Keratinocyte (primary cell): ENCODE measurements around the gene ALDH1L1. TPM values are rescaled to one million over a fixed set of nuclear protein-coding genes. Genes with fewer than 3 reads are reported as not detected.

ENCODE experiments used
- DNase-seq: peaks from one replicate; pipeline ENCODE4 v3.0.0-alpha.2; 2011; ENCODE audit warnings: low read depth, missing footprints, low spot score
- FAIRE-seq: peaks from 2 replicates; lab custom pipeline; 2011; peaks lifted over from hg19 to GRCh38; lab: Jason Lieb, UNC
- H2AFZ ChIP-seq: 2 replicates; pipeline ENCODE4 v1.6.0; 2012; ENCODE audit warnings: low read length, control low read depth, inconsistent platforms; ENCODE audit not compliant: control insufficient read depth
- H3K27ac ChIP-seq: 2 replicates; pipeline ENCODE4 v1.5.1; 2011; ENCODE audit warnings: low read length; ENCODE audit not compliant: control insufficient read depth, insufficient read depth
- H3K27me3 ChIP-seq: 3 replicates; pipeline ENCODE4 v1.6.0; 2011; ENCODE audit warnings: low read length; ENCODE audit not compliant: control insufficient read depth, insufficient read depth; ENCODE audit errors: extremely low read depth
- H3K36me3 ChIP-seq, 2 experiments: 2 replicates in 1 of 2; 3 replicates in 1 of 2; pipeline ENCODE4 v1.5.1; 2011; ENCODE audit warnings: low read length in 2 of 2, mild to moderate bottlenecking in 1 of 2; ENCODE audit not compliant: control insufficient read depth in 2 of 2, insufficient read depth in 2 of 2; ENCODE audit errors: extremely low read depth in 1 of 2
- H3K4me1 ChIP-seq: 3 replicates; pipeline ENCODE4 v1.5.1; 2011; ENCODE audit warnings: low read length; ENCODE audit not compliant: control insufficient read depth, insufficient read depth; ENCODE audit errors: extremely low read depth
- H3K4me2 ChIP-seq: 3 replicates; pipeline ENCODE4 v1.6.0; 2011; ENCODE audit warnings: low read depth, low read length; ENCODE audit not compliant: control insufficient read depth, insufficient read depth; ENCODE audit errors: extremely low read depth
- H3K4me3 ChIP-seq, 3 experiments: fragments of 200-600 bp in 1 of 3; sonication (generic) in 1 of 3; 2 replicates in 2 of 3; 3 replicates in 1 of 3; pipeline ENCODE4 v1.5.1; 2011 to 2016; ENCODE audit warnings: low read length in 3 of 3, mild to moderate bottlenecking in 3 of 3, control low read depth in 2 of 3, inconsistent platforms in 1 of 3, low read depth in 1 of 3, mixed read lengths in 1 of 3, mixed run types in 1 of 3, moderate library complexity in 1 of 3; ENCODE audit not compliant: control insufficient read depth in 2 of 3, insufficient read depth in 2 of 3; ENCODE audit errors: extremely low read depth in 1 of 3
- H3K79me2 ChIP-seq: 2 replicates; pipeline ENCODE4 v1.6.0; 2012; ENCODE audit warnings: low read length; ENCODE audit not compliant: control insufficient read depth, insufficient read depth
- H3K9ac ChIP-seq: 3 replicates; pipeline ENCODE4 v1.6.0; 2011; ENCODE audit warnings: low read length; ENCODE audit not compliant: control insufficient read depth, insufficient read depth; ENCODE audit errors: extremely low read depth
- H3K9me1 ChIP-seq: 3 replicates; pipeline ENCODE4 v1.6.0; 2011; ENCODE audit warnings: low read length; ENCODE audit not compliant: control insufficient read depth, insufficient read depth; ENCODE audit errors: extremely low read depth
- H3K9me3 ChIP-seq: 2 replicates; pipeline ENCODE4 v1.5.1; 2012; ENCODE audit warnings: low read depth, low read length; ENCODE audit not compliant: control insufficient read depth
- H4K20me1 ChIP-seq: 3 replicates; pipeline ENCODE4 v1.6.0; 2011; ENCODE audit warnings: low read length; ENCODE audit not compliant: control insufficient read depth, insufficient read depth; ENCODE audit errors: extremely low read depth
- EZH2 ChIP-seq: IDR thresholded peaks from one replicate; pipeline ENCODE4 v1.6.1; 2012; ENCODE audit warnings: inconsistent platforms, mild to moderate bottlenecking, low read length, moderate library complexity
- dilution Hi-C: fragments of 300-500 bp; cut with MboI; formaldehyde crosslinking; loops from one replicate; pipeline ENCODE4 v1.7.0; 2020; ENCODE audit warnings: low sequenced_read_pairs; ENCODE audit not compliant: extremely low pct_ligation_motif_present
- polyA plus RNA-seq, 5 experiments: library from polyadenylated mRNA; depleted of rRNA in 3 of 5; stranded (reverse) in 3 of 5; stranded (forward) in 1 of 5; unstranded in 1 of 5; fragments of >200 nt; gene quantifications; 1 replicate in 1 of 5; 2 replicates in 3 of 5; 3 replicates in 1 of 5; pipeline versions ENCODE4 v1.2.1 to v1.2.3, GENCODE V29; 2011 to 2012; ENCODE audit warnings: missing spikeins in 2 of 5, low read depth in 1 of 5, low replicate concordance in 1 of 5
- TF ChIP-seq, protein P1 (sequence below), 3 experiments: IDR thresholded peaks in 1 of 3; conservative IDR thresholded peaks in 1 of 3; optimal IDR thresholded peaks in 1 of 3; 2 replicates in 2 of 3; 3 replicates in 1 of 3; pipeline versions ENCODE3 to v1.5.1; 2011; ENCODE audit warnings: low read length in 3 of 3, mild to moderate bottlenecking in 3 of 3, moderate library complexity in 2 of 3, control low read depth in 1 of 3, inconsistent platforms in 1 of 3; ENCODE audit not compliant: insufficient read depth in 2 of 3; ENCODE audit errors: extremely low read depth in 1 of 3

ALDH1L1 gene
- polyA plus RNA-seq, 1 donor (not counting 4 experiments of a cell fraction or from before 2014, with no cell fraction given): 0.35 TPM

DNA sequence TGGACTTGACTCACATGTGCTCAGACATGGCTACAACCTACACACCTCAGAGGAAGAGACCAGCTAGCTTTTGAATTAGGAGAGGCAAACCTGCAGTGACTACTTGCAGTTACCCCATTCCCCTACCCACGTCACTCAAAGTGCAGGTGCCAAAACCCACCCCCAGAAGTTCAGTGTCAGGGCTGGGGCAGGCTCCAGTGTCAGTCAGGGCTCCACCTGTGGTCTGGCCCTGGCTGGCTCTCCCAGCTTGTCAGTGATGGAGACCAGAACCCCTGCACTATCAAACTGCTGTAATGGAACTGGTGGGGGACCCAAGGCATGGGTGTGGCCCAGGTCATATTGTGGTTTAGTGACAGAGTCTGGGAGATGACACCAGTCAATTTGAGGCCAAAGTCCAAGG, 63.9 kb downstream of the ALDH1L1 start:
- FAIRE-seq (no peak), DNase-seq (no peak)
- Histone ChIP-seq H3K9me1 (no peaks in the 10 kb centered on the region), H3K4me3 (no peak overlapping the region), H4K20me1 (no peaks in the 10 kb centered on the region), H3K4me1 (no peaks in the 10 kb centered on the region), H3K27ac (no peak overlapping the region), H2AFZ (no peak overlapping the region), H3K4me2 (no peak overlapping the region), H3K27me3 (peaks cover 1% of the 10 kb centered on the region), H3K79me2 (no peaks in the 10 kb centered on the region), H3K9ac (no peak overlapping the region), H3K36me3 (no peaks in the 10 kb centered on the region), H3K9me3 (no peaks in the 10 kb centered on the region)
- dilution Hi-C loops: no loop called here
- TF ChIP-seq, protein P1, sequence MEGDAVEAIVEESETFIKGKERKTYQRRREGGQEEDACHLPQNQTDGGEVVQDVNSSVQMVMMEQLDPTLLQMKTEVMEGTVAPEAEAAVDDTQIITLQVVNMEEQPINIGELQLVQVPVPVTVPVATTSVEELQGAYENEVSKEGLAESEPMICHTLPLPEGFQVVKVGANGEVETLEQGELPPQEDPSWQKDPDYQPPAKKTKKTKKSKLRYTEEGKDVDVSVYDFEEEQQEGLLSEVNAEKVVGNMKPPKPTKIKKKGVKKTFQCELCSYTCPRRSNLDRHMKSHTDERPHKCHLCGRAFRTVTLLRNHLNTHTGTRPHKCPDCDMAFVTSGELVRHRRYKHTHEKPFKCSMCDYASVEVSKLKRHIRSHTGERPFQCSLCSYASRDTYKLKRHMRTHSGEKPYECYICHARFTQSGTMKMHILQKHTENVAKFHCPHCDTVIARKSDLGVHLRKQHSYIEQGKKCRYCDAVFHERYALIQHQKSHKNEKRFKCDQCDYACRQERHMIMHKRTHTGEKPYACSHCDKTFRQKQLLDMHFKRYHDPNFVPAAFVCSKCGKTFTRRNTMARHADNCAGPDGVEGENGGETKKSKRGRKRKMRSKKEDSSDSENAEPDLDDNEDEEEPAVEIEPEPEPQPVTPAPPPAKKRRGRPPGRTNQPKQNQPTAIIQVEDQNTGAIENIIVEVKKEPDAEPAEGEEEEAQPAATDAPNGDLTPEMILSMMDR (optimal IDR thresholded peaks at IDR 0.05 in 1 of 3, IDR thresholded peaks at IDR 0.05 in 1 of 3, conservative IDR thresholded peaks at IDR 0.05 in 1 of 3; ENCODE audit: extremely low read depth in 1 of 3, insufficient read depth in 2 of 3, low read length in 3 of 3): no peak
- TF ChIP-seq EZH2: no peak

DNA sequence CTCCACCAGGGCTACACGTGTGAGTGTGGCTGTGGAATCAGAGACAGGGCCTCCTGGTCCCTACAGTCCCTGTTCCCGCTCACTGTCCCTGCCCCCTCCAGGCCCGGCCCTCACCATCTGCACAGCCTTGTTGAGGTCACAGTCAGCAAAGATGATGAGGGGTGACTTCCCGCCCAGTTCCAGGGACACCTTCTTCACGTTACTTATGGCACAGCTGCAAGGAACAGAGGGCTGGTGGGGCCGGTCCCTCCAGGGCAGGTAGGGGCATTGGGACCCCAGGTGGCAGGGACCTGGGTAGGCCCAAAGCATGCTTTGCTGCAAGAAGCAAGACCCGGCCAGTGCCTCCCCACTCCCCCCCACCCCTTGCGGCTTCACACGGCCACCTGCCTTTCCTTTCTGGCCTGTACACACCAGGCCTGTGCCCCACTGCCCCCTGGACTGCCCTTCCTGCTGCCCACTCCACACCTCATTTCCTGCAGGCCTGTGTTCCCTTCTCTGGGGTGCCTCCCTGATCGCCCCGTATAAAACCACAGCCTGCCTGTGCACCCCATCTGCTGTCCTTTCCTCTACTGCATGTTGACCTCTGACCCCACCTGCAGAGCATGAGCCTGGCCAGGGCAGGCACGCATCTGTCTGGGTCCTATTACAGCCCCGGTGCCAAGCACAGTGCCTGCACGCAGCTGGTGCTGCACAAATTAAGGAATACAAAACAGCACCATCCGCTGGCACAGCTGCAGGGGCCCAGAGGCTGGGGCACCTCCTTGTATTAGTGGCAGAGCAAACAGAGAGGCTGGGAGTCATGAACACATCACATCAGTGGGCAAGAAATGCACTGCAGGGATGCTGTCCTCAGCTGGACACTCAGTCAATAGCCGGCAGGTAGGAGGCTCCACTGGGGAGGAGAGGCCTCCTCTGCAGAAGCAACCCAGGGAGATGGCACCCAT, 65.7 kb downstream of the ALDH1L1 start:
- TF ChIP-seq EZH2: no peak
- TF ChIP-seq, protein P1 (optimal IDR thresholded peaks at IDR 0.05 in 1 of 3, IDR thresholded peaks at IDR 0.05 in 1 of 3, conservative IDR thresholded peaks at IDR 0.05 in 1 of 3; ENCODE audit: extremely low read depth in 1 of 3, insufficient read depth in 2 of 3, low read length in 3 of 3): no peak
- FAIRE-seq (no peak), DNase-seq (no peak)
- Histone ChIP-seq H3K36me3 (no peaks in the 10 kb centered on the region), H2AFZ (no peak overlapping the region), H3K4me3 (no peak overlapping the region), H3K79me2 (no peaks in the 10 kb centered on the region), H3K9me3 (no peaks in the 10 kb centered on the region), H3K9me1 (no peaks in the 10 kb centered on the region), H3K4me2 (no peak overlapping the region), H3K9ac (no peak overlapping the region), H3K27ac (no peak overlapping the region), H3K4me1 (no peaks in the 10 kb centered on the region), H3K27me3 (no peaks in the 10 kb centered on the region), H4K20me1 (no peaks in the 10 kb centered on the region)
- dilution Hi-C loops: no loop called here
